IPS-18a (cell line): ENCODE data around the gene HSPA1L.

Experiments used
- H3K27ac ChIP-seq: one replicate; pipeline ENCODE4 v1.5.1; 2013; ENCODE audit warnings: low read length
- H3K27me3 ChIP-seq: one replicate; pipeline ENCODE4 v1.6.1; 2013; ENCODE audit warnings: mild to moderate bottlenecking, low read length; ENCODE audit not compliant: control insufficient read depth, insufficient read depth
- H3K36me3 ChIP-seq: one replicate; pipeline ENCODE4 v1.6.1; 2013; ENCODE audit warnings: low read depth, low read length; ENCODE audit not compliant: control insufficient read depth
- H3K4me1 ChIP-seq: one replicate; pipeline ENCODE4 v1.6.1; 2013; ENCODE audit warnings: low read depth, low read length; ENCODE audit not compliant: control insufficient read depth
- H3K4me3 ChIP-seq: one replicate; pipeline ENCODE4 v1.5.1; 2013; ENCODE audit warnings: low read length
- H3K9ac ChIP-seq: one replicate; pipeline ENCODE4 v1.6.1; 2013; ENCODE audit warnings: mild to moderate bottlenecking, low read length, moderate library complexity
- H3K9me3 ChIP-seq: one replicate; pipeline ENCODE4 v1.6.1; 2013; ENCODE audit warnings: low read depth, low read length; ENCODE audit not compliant: control insufficient read depth

Gene HSPA1L

DNA sequence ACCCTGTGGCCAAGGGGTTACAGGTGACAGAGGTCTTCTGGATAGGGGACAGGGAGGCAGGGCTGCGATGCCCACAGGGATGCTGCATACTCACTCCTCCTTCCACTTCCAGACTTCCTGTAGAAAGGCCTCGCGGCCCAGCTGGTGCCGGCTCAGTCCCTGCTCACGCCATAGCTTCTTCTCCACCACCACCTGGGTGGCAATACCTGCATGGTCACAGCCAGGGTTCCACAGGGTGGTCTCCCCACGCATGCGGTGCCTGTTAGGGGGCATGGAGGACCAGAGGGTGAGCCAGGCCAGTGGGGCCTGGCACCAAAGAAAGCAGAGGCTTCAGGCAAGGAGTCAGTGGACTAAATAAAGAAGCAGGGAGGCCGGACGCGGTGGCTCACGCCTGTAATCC lies 29.6 kb downstream of the HSPA1L start:
- Histone ChIP-seq H3K27me3 (no peaks in the 10 kb centered on the region), H3K9me3 (no peaks in the 10 kb centered on the region), H3K27ac (no peak overlapping the region), H3K4me3 (no peak overlapping the region), H3K4me1 (no peaks in the 10 kb centered on the region), H3K36me3 (peaks cover 57% of the 10 kb centered on the region), H3K9ac (no peak overlapping the region)

DNA sequence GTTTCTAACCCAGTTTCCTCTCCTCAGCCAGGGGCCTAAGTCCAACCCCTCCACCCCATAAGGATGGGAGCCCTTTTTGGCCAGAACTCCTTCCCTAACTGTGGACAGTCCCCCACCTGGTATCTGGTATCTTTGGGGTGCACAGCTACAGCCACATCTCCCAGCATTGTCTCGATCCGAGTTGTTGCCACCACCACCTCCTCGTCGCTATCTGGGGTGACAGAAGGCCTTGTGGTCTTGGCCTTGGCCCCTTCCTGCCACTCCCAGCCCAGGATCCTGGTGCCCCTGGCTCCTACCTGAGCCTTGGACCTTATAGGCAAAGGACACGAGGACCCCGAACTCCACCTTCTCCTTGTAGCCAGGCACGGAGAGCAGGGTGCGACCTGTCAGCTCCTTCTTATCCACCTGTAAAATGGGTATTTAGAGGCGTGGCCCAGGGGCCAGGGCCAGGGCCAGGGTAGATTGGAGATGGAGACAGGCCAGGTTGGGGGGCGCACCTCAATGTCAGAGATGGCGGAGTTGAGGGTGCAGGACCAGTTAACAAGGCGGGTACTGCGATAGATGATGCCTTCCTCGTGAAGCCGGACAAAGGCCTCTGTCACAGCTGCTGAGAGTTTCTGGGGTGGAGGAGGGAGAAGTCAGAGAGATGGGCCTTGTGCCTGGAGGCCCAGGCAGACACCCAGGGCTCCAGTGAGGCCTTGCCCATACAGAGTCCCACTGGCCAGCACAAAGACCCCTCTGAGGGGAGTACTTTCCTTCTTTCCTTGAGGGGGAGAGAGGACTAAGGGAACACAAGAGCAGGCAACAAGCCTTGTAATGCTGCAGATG lies 30.8 kb downstream of the HSPA1L start:
- H3K4me3 ChIP-seq = no peak overlapping the region
- H3K9ac ChIP-seq = no peak overlapping the region
- H3K4me1 ChIP-seq = no peaks in the 10 kb centered on the region
- no peak overlapping the region for H3K27ac ChIP-seq
- no peaks in the 10 kb centered on the region for H3K9me3 ChIP-seq
- peaks cover 60% of the 10 kb centered on the region for H3K36me3 ChIP-seq
- H3K27me3 ChIP-seq = no peaks in the 10 kb centered on the region

DNA sequence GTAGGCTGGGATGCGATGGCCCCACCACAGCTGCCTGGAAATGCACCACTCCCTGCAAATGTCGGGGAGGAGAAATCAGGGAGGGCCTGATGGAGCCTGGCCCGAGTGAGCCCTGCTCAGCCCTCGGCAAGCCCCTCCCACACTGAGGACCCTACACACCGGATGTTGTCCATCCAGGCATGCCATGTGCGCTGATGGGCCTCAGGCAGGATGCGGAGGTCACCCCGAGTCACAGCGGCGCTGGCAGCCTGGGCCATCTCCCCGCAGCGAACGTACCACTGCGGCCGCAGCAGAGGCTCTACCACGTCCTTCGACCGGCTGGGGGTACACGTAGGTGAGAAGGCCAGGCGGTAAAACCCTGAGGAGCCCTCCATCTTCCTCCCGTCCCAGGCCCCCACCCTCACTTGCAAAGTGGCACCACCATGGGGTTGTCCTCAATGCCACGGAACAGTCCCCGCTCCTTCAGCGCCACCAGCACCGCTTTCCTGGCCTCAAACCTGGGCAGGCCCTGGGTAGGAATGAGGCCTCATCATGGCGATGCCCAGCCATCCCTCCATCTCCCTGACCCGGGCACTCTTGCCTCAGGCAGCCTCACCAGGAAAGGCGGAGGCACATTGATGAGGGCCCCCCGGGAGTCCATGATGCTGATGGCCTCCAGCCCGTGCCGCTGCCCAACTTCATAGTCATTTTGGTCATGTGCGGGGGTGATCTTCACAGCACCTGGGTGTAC lies 32.8 kb downstream of the HSPA1L start:
- Histone ChIP-seq H3K4me3 (no peak overlapping the region), H3K36me3 (peaks cover 74% of the 10 kb centered on the region), H3K27ac (no peak overlapping the region), H3K4me1 (no peaks in the 10 kb centered on the region), H3K9ac (no peak overlapping the region), H3K27me3 (no peaks in the 10 kb centered on the region), H3K9me3 (no peaks in the 10 kb centered on the region)

- H3K4me1 ChIP-seq = no peaks in the 10 kb centered on the region
- H3K27me3 ChIP-seq = no peaks in the 10 kb centered on the region
- no peak overlapping the region for H3K27ac ChIP-seq
- peaks cover 71% of the 10 kb centered on the region for H3K36me3 ChIP-seq
- no peak overlapping the region for H3K9ac ChIP-seq
- H3K4me3 ChIP-seq = no peak overlapping the region
- H3K9me3 ChIP-seq = no peaks in the 10 kb centered on the region
Observed at GRCh38 chr6:31781244-31782125, 33.6 kb downstream of the HSPA1L start.

DNA sequence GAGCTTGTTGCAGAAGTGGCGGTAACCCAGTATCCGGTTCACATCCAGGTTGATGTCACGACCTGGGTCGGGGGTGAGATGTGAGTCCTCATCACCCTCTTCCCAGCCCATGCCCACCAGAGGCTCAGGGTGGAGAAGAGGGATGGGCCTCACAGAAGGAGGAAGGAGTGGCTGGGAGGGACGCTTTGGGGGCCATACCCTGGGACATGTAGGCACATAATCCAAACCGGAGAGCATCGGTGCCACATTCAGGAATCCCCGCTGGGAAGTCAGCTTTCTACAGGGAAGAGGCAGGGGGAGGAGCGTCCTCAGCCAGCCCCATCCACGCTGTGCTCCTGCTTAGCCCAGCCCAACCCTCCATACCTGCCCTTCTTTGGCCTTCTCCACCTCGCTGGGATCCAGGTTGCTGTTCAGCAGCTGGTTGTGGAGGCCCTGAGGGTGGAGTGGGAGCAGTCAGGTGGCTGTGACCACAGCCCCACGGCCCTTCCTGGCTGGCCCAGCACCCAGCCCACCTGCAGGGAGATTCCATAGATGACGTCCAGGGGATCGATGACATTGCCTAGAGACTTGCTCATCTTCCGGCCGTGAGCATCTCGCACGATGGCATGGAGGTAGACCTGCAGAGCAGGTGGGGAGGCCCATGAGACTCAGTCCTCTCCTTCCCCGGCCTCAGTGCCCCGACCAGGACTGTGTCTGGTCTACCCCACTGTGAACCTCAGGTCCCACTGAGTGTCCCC lies 34.4 kb downstream of the HSPA1L start:
- no peaks in the 10 kb centered on the region for H3K4me1 ChIP-seq
- H3K4me3 ChIP-seq = no peak overlapping the region
- H3K36me3 ChIP-seq = peaks cover 70% of the 10 kb centered on the region

DNA sequence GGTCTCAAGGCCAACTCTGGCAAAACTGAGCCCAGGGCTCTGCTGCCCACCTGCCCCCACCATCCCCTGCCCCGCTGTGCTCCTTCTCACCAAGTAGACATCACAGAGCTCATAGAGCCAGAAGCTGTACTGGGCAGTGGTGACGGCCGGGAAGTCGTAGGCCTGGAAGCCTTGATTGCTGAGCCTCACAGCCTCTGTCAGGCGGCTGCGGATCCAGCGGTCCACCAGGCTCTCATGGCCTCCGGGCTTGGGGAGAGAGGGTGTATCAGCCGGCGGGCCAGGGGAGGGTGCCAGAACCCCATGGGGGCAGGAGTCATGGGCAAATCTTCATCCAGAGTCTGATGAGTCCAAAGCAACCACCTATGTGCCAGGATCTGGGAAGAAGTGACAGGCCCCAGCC lies 35.2 kb downstream of the HSPA1L start:
- H3K9me3 ChIP-seq = no peaks in the 10 kb centered on the region
- no peak overlapping the region for H3K9ac ChIP-seq
- H3K4me1 ChIP-seq = no peaks in the 10 kb centered on the region
- no peak overlapping the region for H3K4me3 ChIP-seq
- H3K36me3 ChIP-seq = peaks cover 62% of the 10 kb centered on the region
- H3K27ac ChIP-seq = no peak overlapping the region
- no peaks in the 10 kb centered on the region for H3K27me3 ChIP-seq

More for the DNA sequence above, 34.4 kb downstream of the HSPA1L start:
- Histone ChIP-seq H3K27ac (no peak overlapping the region), H3K9ac (no peak overlapping the region), H3K27me3 (no peaks in the 10 kb centered on the region), H3K9me3 (no peaks in the 10 kb centered on the region)

GRCh38 chr6:31778999-31779885 lies 35.8 kb downstream of the HSPA1L start:
- H3K27me3 ChIP-seq = no peaks in the 10 kb centered on the region
- no peaks in the 10 kb centered on the region for H3K9me3 ChIP-seq
- no peak overlapping the region for H3K9ac ChIP-seq
- H3K4me1 ChIP-seq = no peaks in the 10 kb centered on the region
- H3K36me3 ChIP-seq = peaks cover 56% of the 10 kb centered on the region
- H3K27ac ChIP-seq = no peak overlapping the region
- H3K4me3 ChIP-seq = no peak overlapping the region

- H3K9me3 ChIP-seq = no peaks in the 10 kb centered on the region
- no peak overlapping the region for H3K4me3 ChIP-seq
- H3K9ac ChIP-seq = no peak overlapping the region
- no peaks in the 10 kb centered on the region for H3K27me3 ChIP-seq
- no peaks in the 10 kb centered on the region for H3K4me1 ChIP-seq
- H3K36me3 ChIP-seq = peaks cover 50% of the 10 kb centered on the region
- no peak overlapping the region for H3K27ac ChIP-seq
Observed at GRCh38 chr6:31778193-31778592, 36.9 kb downstream of the HSPA1L start.

GRCh38 chr6:31777667-31778050 lies 37.4 kb downstream of the HSPA1L start:
- no peak overlapping the region for H3K4me3 ChIP-seq
- no peaks in the 10 kb centered on the region for H3K27me3 ChIP-seq
- peaks cover 45% of the 10 kb centered on the region for H3K36me3 ChIP-seq
- H3K27ac ChIP-seq = no peak overlapping the region
- no peaks in the 10 kb centered on the region for H3K4me1 ChIP-seq
- no peaks in the 10 kb centered on the region for H3K9me3 ChIP-seq
- H3K9ac ChIP-seq = no peak overlapping the region

DNA sequence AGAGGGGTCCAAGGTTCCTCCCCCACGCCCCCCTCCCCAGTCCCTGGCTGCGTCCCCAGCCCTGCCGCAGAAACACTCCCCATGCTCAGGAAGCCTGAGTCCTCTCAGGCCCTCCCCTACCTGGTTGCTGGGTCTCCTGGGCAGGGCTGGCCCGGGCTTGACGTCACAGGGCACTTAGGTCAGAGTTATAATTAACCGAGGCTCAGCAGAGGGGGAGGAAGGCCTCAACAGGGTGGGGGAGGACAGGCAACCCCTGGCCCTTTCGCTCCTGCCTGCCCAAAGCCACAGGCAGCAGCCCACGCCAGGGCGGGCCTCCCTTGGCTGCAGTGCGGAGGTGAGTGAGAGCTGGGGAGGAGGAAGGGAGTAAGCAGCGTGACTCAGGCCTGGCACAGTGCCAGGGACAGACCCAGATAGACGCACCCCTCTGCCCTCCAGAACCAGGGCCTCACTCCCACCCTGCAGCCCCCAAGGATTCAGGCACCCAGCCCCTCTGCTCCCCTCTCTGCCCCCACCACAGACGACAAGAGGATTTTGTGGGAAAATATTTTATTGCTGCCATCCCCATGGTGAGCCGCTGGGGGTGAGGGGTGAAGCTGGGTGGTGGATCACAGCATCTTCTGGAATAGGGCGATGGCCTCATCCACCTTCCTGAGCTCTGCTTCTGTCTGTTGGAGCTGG lies 38.0 kb downstream of the HSPA1L start, which contains the start of gene VWA7:
Gene VWA7 (minus strand): TSS at position 340 of the 678 bp plus-strand sequence. CDS start 549 bp downstream, outside the sequence.
- Histone ChIP-seq H3K27me3 (no peaks in the 10 kb centered on the region), H3K9ac (no peak within 1 kb of the TSS), H3K27ac (no peak within 1 kb of the TSS), H3K36me3 (peaks cover 39% of the 10 kb centered on the region), H3K4me1 (no peaks in the 10 kb centered on the region), H3K4me3 (no peak within 1 kb of the TSS), H3K9me3 (no peaks in the 10 kb centered on the region)
